WTC11 (cell line): ENCODE measurements around the gene CZIB. TPM values are rescaled to one million over a fixed set of nuclear protein-coding genes. Genes with fewer than 3 reads are reported as not detected.

ENCODE experiments used
- ATAC-seq: fragments of 200-7000 bp; cut with Tn5 transposase; 2 replicates; pipeline ENCODE4 v1.10.0; 2021; ENCODE audit warnings: mild to moderate bottlenecking, moderate library complexity
- CTCF ChIA-PET: fragments of 300-600 bp; sonication (Branson Sonifier 250); formaldehyde crosslinking; loops from one replicate; lab custom pipeline; 2021; ENCODE audit warnings: antibody characterized with exemption; lab: Charles Lee
- POLR2A ChIA-PET: fragments of 350-600 bp; sonication (Branson Sonifier 250); formaldehyde crosslinking; loops from one replicate; lab custom pipeline; 2021; ENCODE audit warnings: antibody characterized with exemption; lab: Charles Lee
- DNase-seq: peaks from one replicate; pipeline ENCODE4 v3.0.0; 2021; ENCODE audit warnings: low spot score
- H3K27ac Mint-ChIP-seq: 2 replicates; pipeline ENCODE4 v1.8.0; 2021; ENCODE audit warnings: mixed read lengths
- H3K27me3 Mint-ChIP-seq: 2 replicates; pipeline ENCODE4 v1.8.0; 2021; ENCODE audit warnings: low read depth, mild to moderate bottlenecking, moderate library complexity, mixed read lengths
- H3K36me3 Mint-ChIP-seq: 2 replicates; pipeline ENCODE4 v1.8.0; 2021; ENCODE audit warnings: mixed read lengths
- H3K4me1 Mint-ChIP-seq: 2 replicates; pipeline ENCODE4 v1.8.0; 2022; ENCODE audit warnings: mixed read lengths
- H3K4me3 Mint-ChIP-seq: 2 replicates; pipeline ENCODE4 v1.8.0; 2021; ENCODE audit warnings: mild to moderate bottlenecking, moderate library complexity, mixed read lengths
- H3K9me3 Mint-ChIP-seq: 2 replicates; pipeline ENCODE4 v1.8.0; 2021; ENCODE audit warnings: mixed read lengths
- CREB1 ChIP-seq: sonication (generic); formaldehyde crosslinking; IDR thresholded peaks from 2 replicates; pipeline ENCODE4 v1.8.0; 2023; ENCODE audit warnings: mild to moderate bottlenecking, missing genetic modification reagents
- CTCF ChIP-seq: fragments of 200-600 bp; IDR thresholded peaks from 2 replicates; pipeline ENCODE4 v1.8.0; 2022; ENCODE audit warnings: antibody characterized with exemption
- E2F4 ChIP-seq: sonication (generic); formaldehyde crosslinking; IDR thresholded peaks from 2 replicates; pipeline ENCODE4 v1.8.1; 2022; ENCODE audit warnings: low read depth, mild to moderate bottlenecking, moderate library complexity, missing genetic modification reagents, borderline replicate concordance
- E2F5 ChIP-seq: sonication (generic); formaldehyde crosslinking; IDR thresholded peaks from 2 replicates; pipeline ENCODE4 v1.8.1; 2022; ENCODE audit warnings: mild to moderate bottlenecking, moderate library complexity, missing genetic modification reagents
- ESRRA ChIP-seq: sonication (generic); formaldehyde crosslinking; IDR thresholded peaks from 2 replicates; pipeline ENCODE4 v1.8.1; 2022; ENCODE audit warnings: mild to moderate bottlenecking, missing genetic modification reagents, borderline replicate concordance
- FOXP1 ChIP-seq: sonication (generic); formaldehyde crosslinking; IDR thresholded peaks from 2 replicates; pipeline ENCODE4 v1.8.0; 2022; ENCODE audit warnings: missing genetic modification reagents, mild to moderate bottlenecking, moderate library complexity, borderline replicate concordance
- GABPB1 ChIP-seq: sonication (generic); formaldehyde crosslinking; IDR thresholded peaks from 2 replicates; pipeline ENCODE4 v1.8.1; 2023; ENCODE audit warnings: mild to moderate bottlenecking, missing genetic modification reagents
- MAX ChIP-seq: sonication (generic); formaldehyde crosslinking; IDR thresholded peaks from 2 replicates; pipeline ENCODE4 v1.8.0; 2022; ENCODE audit warnings: mild to moderate bottlenecking, missing genetic modification reagents
- MXD4 ChIP-seq: fragments of 250-450 bp; sonication (Bioruptor Pico); IDR thresholded peaks from 2 replicates; pipeline ENCODE4 v1.8.0; 2021; ENCODE audit warnings: mild to moderate bottlenecking, moderate library complexity, borderline replicate concordance
- NFATC4 ChIP-seq: fragments of 250-450 bp; sonication (Bioruptor Pico); IDR thresholded peaks from 2 replicates; pipeline ENCODE4 v1.9.0; 2021; ENCODE audit warnings: mild to moderate bottlenecking
- NR3C1 ChIP-seq: sonication (generic); formaldehyde crosslinking; conservative IDR thresholded peaks from 2 replicates; pipeline ENCODE4 v1.8.1; 2023; ENCODE audit warnings: low read depth, mild to moderate bottlenecking, missing genetic modification reagents
- PRDM15 ChIP-seq: sonication (generic); formaldehyde crosslinking; IDR thresholded peaks from 2 replicates; pipeline ENCODE4 v1.8.0; 2022; ENCODE audit warnings: missing genetic modification reagents
- PRRX2 ChIP-seq: fragments of 250-450 bp; sonication (Bioruptor Pico); IDR thresholded peaks from 2 replicates; pipeline ENCODE4 v1.8.0; 2021; ENCODE audit warnings: mild to moderate bottlenecking
- RORB ChIP-seq: fragments of 250-450 bp; sonication (Bioruptor Pico); IDR thresholded peaks from 2 replicates; pipeline ENCODE4 v1.9.0; 2021; ENCODE audit warnings: mild to moderate bottlenecking
- TEAD1 ChIP-seq: sonication (generic); formaldehyde crosslinking; IDR thresholded peaks from 2 replicates; pipeline ENCODE4 v1.8.0; 2022; ENCODE audit warnings: mild to moderate bottlenecking, missing genetic modification reagents
- TEAD4 ChIP-seq: sonication (generic); formaldehyde crosslinking; IDR thresholded peaks from 2 replicates; pipeline ENCODE4 v1.8.0; 2022; ENCODE audit warnings: mild to moderate bottlenecking, missing genetic modification reagents
- ZBTB21 ChIP-seq: sonication (generic); formaldehyde crosslinking; IDR thresholded peaks from 2 replicates; pipeline ENCODE4 v1.8.1; 2023; ENCODE audit warnings: mild to moderate bottlenecking, missing genetic modification reagents, borderline replicate concordance
- ZNF512 ChIP-seq: sonication (generic); formaldehyde crosslinking; IDR thresholded peaks from 2 replicates; pipeline ENCODE4 v1.8.1; 2022; ENCODE audit warnings: missing genetic modification reagents, borderline replicate concordance
- total RNA-seq: library from RNA; stranded (reverse); gene quantifications from 3 replicates; pipeline ENCODE4 v1.2.3, GENCODE V29; 2021

The CZIB gene
- total RNA-seq, 1 experiment from 2014 or later, result 41.6 TPM

- Mint-ChIP-seq H3K36me3 (no peaks in the 10 kb centered on the region), H3K27me3 (peaks cover 16% of the 10 kb centered on the region; the same call in 1 of the 2 replicates), H3K4me3 (no peak overlapping the region), H3K9me3 (no peaks in the 10 kb centered on the region), H3K4me1 (no peaks in the 10 kb centered on the region), H3K27ac (no peak overlapping the region)
- DNase-seq (peak; percentile 90), ATAC-seq (peak; percentile 79)
- CTCF ChIA-PET, result interaction anchor here (0.6 to 2.7 kb wide), 40 partner anchors 8 to 596 kb away, joined by 3 to 17 read pairs (median 4); partner anchors contain the start of genes ECHDC2 and ZYG11A
- POLR2A ChIA-PET, result no interaction called here
- TF ChIP-seq MXD4 (no peak), TEAD1 (CRISPR knock-in tag) (peak; percentile 99; the same call in 1 of the 2 replicates), GABPB1 (CRISPR knock-in tag) (peak; percentile 48; the same call in 1 of the 2 replicates), CTCF (peak; percentile 93), ZBTB21 (CRISPR knock-in tag) (no peak), E2F4 (CRISPR knock-in tag) (no peak), TEAD4 (peak; percentile 96), FOXP1 (CRISPR knock-in tag) (no peak)
These were observed 38.3 kb downstream of the CZIB start for GRCh38 chr1:53182111-53182593.

GRCh38 chr1:53180951-53181350, 39.5 kb downstream of the CZIB start:
- DNase-seq (no peak), ATAC-seq (no peak)
- ChIA-PET POLR2A (no interaction called here), CTCF (interaction anchor here (0.8 to 2.7 kb wide), 15 partner anchors 8 to 276 kb away, joined by 3 to 17 read pairs (median 4); no protein-coding TSS in a partner anchor)
- peaks cover under 1% of the 10 kb centered on the region for H3K4me1 Mint-ChIP-seq
- TF ChIP-seq CREB1 (no peak), E2F5 (CRISPR knock-in tag) (no peak), PRRX2 (CRISPR knock-in tag) (no peak), ZNF512 (CRISPR knock-in tag) (no peak)
- H3K9me3 Mint-ChIP-seq, result no peaks in the 10 kb centered on the region
- H3K36me3 Mint-ChIP-seq, result no peaks in the 10 kb centered on the region
- peaks cover 16% of the 10 kb centered on the region; the same call in 1 of the 2 replicates for H3K27me3 Mint-ChIP-seq
- no peak overlapping the region for H3K4me3 Mint-ChIP-seq
- H3K27ac Mint-ChIP-seq, result no peak overlapping the region

GRCh38 chr1:53180226-53180625, 40.2 kb downstream of the CZIB start:
- ChIA-PET CTCF (interaction anchor here (1.0 to 2.7 kb wide), 9 partner anchors 10 to 275 kb away, joined by 3 to 12 read pairs (median 4); no protein-coding TSS in a partner anchor), POLR2A (no interaction called here)
- Mint-ChIP-seq H3K9me3 (no peaks in the 10 kb centered on the region), H3K36me3 (no peaks in the 10 kb centered on the region), H3K4me1 (peaks cover 8% of the 10 kb centered on the region), H3K27me3 (peaks cover 16% of the 10 kb centered on the region; the same call in 1 of the 2 replicates), H3K4me3 (no peak overlapping the region), H3K27ac (no peak overlapping the region)
- no peak for ATAC-seq
- no peak for DNase-seq
- no peak for TF ChIP-seq PRDM15
- no peak for TF ChIP-seq MAX (CRISPR knock-in tag)
- no peak for TF ChIP-seq NR3C1 (CRISPR knock-in tag)
- no peak for TF ChIP-seq PRRX2 (CRISPR knock-in tag)
- TF ChIP-seq NFATC4 (CRISPR knock-in tag), result no peak
- no peak for TF ChIP-seq CTCF
- TF ChIP-seq RORB, result no peak
- TF ChIP-seq ESRRA (CRISPR knock-in tag), result no peak
